ENCODE data around the gene NKTR. TPM values are rescaled to one million over a fixed set of nuclear protein-coding genes. Genes with fewer than 3 reads are reported as not detected.

The NKTR gene
- total and polyA plus RNA-seq, 2 experiments from 2014 or later: 81.3 to 117 TPM

- TF ChIP-seq, protein P1, sequence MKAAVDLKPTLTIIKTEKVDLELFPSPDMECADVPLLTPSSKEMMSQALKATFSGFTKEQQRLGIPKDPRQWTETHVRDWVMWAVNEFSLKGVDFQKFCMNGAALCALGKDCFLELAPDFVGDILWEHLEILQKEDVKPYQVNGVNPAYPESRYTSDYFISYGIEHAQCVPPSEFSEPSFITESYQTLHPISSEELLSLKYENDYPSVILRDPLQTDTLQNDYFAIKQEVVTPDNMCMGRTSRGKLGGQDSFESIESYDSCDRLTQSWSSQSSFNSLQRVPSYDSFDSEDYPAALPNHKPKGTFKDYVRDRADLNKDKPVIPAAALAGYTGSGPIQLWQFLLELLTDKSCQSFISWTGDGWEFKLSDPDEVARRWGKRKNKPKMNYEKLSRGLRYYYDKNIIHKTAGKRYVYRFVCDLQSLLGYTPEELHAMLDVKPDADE (IDR thresholded peaks at IDR 0.05): no peak
- TF ChIP-seq, protein P2, sequence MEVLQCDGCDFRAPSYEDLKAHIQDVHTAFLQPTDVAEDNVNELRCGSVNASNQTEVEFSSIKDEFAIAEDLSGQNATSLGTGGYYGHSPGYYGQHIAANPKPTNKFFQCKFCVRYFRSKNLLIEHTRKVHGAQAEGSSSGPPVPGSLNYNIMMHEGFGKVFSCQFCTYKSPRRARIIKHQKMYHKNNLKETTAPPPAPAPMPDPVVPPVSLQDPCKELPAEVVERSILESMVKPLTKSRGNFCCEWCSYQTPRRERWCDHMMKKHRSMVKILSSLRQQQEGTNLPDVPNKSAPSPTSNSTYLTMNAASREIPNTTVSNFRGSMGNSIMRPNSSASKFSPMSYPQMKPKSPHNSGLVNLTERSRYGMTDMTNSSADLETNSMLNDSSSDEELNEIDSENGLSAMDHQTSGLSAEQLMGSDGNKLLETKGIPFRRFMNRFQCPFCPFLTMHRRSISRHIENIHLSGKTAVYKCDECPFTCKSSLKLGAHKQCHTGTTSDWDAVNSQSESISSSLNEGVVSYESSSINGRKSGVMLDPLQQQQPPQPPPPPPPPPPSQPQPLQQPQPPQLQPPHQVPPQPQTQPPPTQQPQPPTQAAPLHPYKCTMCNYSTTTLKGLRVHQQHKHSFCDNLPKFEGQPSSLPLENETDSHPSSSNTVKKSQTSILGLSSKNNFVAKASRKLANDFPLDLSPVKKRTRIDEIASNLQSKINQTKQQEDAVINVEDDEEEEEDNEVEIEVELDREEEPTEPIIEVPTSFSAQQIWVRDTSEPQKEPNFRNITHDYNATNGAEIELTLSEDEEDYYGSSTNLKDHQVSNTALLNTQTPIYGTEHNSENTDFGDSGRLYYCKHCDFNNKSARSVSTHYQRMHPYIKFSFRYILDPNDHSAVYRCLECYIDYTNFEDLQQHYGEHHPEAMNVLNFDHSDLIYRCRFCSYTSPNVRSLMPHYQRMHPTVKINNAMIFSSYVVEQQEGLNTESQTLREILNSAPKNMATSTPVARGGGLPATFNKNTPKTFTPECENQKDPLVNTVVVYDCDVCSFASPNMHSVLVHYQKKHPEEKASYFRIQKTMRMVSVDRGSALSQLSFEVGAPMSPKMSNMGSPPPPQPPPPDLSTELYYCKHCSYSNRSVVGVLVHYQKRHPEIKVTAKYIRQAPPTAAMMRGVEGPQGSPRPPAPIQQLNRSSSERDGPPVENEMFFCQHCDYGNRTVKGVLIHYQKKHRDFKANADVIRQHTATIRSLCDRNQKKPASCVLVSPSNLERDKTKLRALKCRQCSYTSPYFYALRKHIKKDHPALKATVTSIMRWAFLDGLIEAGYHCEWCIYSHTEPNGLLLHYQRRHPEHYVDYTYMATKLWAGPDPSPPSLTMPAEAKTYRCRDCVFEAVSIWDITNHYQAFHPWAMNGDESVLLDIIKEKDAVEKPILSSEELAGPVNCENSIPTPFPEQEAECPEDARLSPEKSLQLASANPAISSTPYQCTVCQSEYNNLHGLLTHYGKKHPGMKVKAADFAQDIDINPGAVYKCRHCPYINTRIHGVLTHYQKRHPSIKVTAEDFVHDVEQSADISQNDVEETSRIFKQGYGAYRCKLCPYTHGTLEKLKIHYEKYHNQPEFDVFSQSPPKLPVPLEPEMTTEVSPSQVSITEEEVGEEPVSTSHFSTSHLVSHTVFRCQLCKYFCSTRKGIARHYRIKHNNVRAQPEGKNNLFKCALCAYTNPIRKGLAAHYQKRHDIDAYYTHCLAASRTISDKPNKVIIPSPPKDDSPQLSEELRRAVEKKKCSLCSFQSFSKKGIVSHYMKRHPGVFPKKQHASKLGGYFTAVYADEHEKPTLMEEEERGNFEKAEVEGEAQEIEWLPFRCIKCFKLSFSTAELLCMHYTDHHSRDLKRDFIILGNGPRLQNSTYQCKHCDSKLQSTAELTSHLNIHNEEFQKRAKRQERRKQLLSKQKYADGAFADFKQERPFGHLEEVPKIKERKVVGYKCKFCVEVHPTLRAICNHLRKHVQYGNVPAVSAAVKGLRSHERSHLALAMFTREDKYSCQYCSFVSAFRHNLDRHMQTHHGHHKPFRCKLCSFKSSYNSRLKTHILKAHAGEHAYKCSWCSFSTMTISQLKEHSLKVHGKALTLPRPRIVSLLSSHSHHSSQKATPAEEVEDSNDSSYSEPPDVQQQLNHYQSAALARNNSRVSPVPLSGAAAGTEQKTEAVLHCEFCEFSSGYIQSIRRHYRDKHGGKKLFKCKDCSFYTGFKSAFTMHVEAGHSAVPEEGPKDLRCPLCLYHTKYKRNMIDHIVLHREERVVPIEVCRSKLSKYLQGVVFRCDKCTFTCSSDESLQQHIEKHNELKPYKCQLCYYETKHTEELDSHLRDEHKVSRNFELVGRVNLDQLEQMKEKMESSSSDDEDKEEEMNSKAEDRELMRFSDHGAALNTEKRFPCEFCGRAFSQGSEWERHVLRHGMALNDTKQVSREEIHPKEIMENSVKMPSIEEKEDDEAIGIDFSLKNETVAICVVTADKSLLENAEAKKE (CRISPR knock-in tag; IDR thresholded peaks at IDR 0.05): no peak
- no peak for TF ChIP-seq STAT1 (IDR thresholded peaks at IDR 0.05; ENCODE audit: unreplicated experiment)
- no peak for TF ChIP-seq JUNB (IDR thresholded peaks at IDR 0.05; ENCODE audit: unreplicated experiment)
- no peak for TF ChIP-seq NANOG (IDR thresholded peaks at IDR 0.05; ENCODE audit: borderline replicate concordance)
- no peak for TF ChIP-seq EZH2phosphoT487 (IDR thresholded peaks at IDR 0.05; ENCODE audit: unreplicated experiment)
- no peak for TF ChIP-seq ZNF114 (CRISPR knock-in tag; IDR thresholded peaks at IDR 0.05)
- TF ChIP-seq ZNF331 (CRISPR knock-in tag; IDR thresholded peaks at IDR 0.05; ENCODE audit: low read depth): no peak
These were observed 78.0 kb downstream of the NKTR start (continued) for GRCh38 chr3:42678447-42678846.

- DNase-seq (ENCODE audit: low spot score) (no peak), ATAC-seq (no peak)
- Histone ChIP-seq H3K4me3 (no peak overlapping the region), H3K27me3 (ENCODE audit: insufficient read depth) (no peaks in the 10 kb centered on the region), H4K20me1 (replicated peaks; ENCODE audit: insufficient read depth) (no peaks in the 10 kb centered on the region), H3K4me1 (ENCODE audit: insufficient read depth) (no peaks in the 10 kb centered on the region), H3K36me3 (ENCODE audit: insufficient read depth) (no peaks in the 10 kb centered on the region), H3K79me2 (replicated peaks; ENCODE audit: insufficient read depth) (no peaks in the 10 kb centered on the region), H2AFZ (no peak overlapping the region), H3K9me2 (ENCODE audit: insufficient read depth) (no peaks in the 10 kb centered on the region), H3F3A (replicated peaks; ENCODE audit: low read depth) (no peaks in the 10 kb centered on the region), H3K27ac (ENCODE audit: low read depth) (no peak overlapping the region), H3K4me2 (no peak overlapping the region)
- TF ChIP-seq NANOG (IDR thresholded peaks at IDR 0.05; ENCODE audit: borderline replicate concordance) (no peak), ZNF331 (CRISPR knock-in tag; IDR thresholded peaks at IDR 0.05; ENCODE audit: low read depth) (no peak), POLR2AphosphoS5 (IDR thresholded peaks at IDR 0.05; ENCODE audit: low read depth) (no peak)
- no peak overlapping the region for H3K4me3 Mint-ChIP-seq
- H3K9me3 Mint-ChIP-seq: peaks cover 8% of the 10 kb centered on the region; the same call in 1 of the 3 replicates
- H3K36me3 Mint-ChIP-seq (ENCODE audit: low read depth): no peaks in the 10 kb centered on the region
- no peak overlapping the region for H3K27ac Mint-ChIP-seq
- no peaks in the 10 kb centered on the region for H3K27me3 Mint-ChIP-seq (ENCODE audit: insufficient read depth, low read depth, poor library complexity)
- H3K4me1 Mint-ChIP-seq: peaks cover 2% of the 10 kb centered on the region; the same call in 2 of the 3 replicates
These were observed 79.8 kb downstream of the NKTR start for GRCh38 chr3:42680271-42680670.

Measured in GM23338 (cell line).